H1 (cell line): ENCODE data around the gene KIF26A. TPM values are rescaled to one million over a fixed set of nuclear protein-coding genes. Genes with fewer than 3 reads are reported as not detected.

Experiments used
- CTCF ChIA-PET: fragments of 300-600 bp; sonication (Branson Sonifier 250); formaldehyde crosslinking; loops from one replicate; lab custom pipeline; 2021; ENCODE audit not compliant: partially characterized antibody; lab: Charles Lee
- POLR2A ChIA-PET: fragments of 300-600 bp; sonication (Branson Sonifier 250); formaldehyde crosslinking; loops from one replicate; lab custom pipeline; 2021; ENCODE audit warnings: inconsistent platforms; ENCODE audit not compliant: partially characterized antibody; lab: Charles Lee
- DNase-seq, 2 experiments: peaks; one replicate each; pipeline versions ENCODE4 v3.0.0 to v3.0.0-alpha.2; 2010 to 2022; ENCODE audit warnings: low spot score in 2 of 2, low read depth in 1 of 2, mixed read lengths in 1 of 2
- FAIRE-seq: peaks from 2 replicates; lab custom pipeline; 2011; peaks lifted over from hg19 to GRCh38; lab: Jason Lieb, UNC
- H2AFZ ChIP-seq: 2 replicates; pipeline ENCODE4 v1.8.1; 2012; ENCODE audit warnings: low read length, inconsistent platforms
- H2AK5ac ChIP-seq: 2 replicates; pipeline ENCODE4 v1.6.1; 2013; ENCODE audit warnings: low read depth, low read length
- H2BK120ac ChIP-seq: replicated peaks from 2 replicates; pipeline ENCODE3; 2013; ENCODE audit warnings: low read depth, low read length, inconsistent platforms
- H2BK12ac ChIP-seq: 2 replicates; pipeline ENCODE4 v1.6.1; 2013; ENCODE audit warnings: low read depth, low read length
- H2BK15ac ChIP-seq: 2 replicates; pipeline ENCODE4 v1.6.1; 2013; ENCODE audit warnings: low read length
- H2BK20ac ChIP-seq: 2 replicates; pipeline ENCODE4 v1.6.1; 2013; ENCODE audit warnings: low read length
- H2BK5ac ChIP-seq: 2 replicates; pipeline ENCODE4 v1.6.1; 2013; ENCODE audit warnings: low read depth, low read length
- H3K14ac ChIP-seq: 2 replicates; pipeline ENCODE4 v1.6.1; 2013; ENCODE audit warnings: inconsistent platforms; ENCODE audit not compliant: insufficient read length
- H3K18ac ChIP-seq: 2 replicates; pipeline ENCODE4 v1.6.1; 2013; ENCODE audit warnings: low read length; ENCODE audit errors: extremely low read depth
- H3K23ac ChIP-seq: 2 replicates; pipeline ENCODE4 v1.6.1; 2013; ENCODE audit warnings: inconsistent platforms; ENCODE audit not compliant: insufficient read length
- H3K23me2 ChIP-seq: 2 replicates; pipeline ENCODE4 v1.6.1; 2013; ENCODE audit warnings: low read depth, low read length
- H3K27ac ChIP-seq: 2 replicates; pipeline ENCODE4 v1.6.1; 2011; ENCODE audit warnings: low read depth, low read length, inconsistent platforms
- H3K27me3 ChIP-seq, 4 experiments: replicated peaks in 1 of 4; 1 replicate in 1 of 4; 2 replicates in 3 of 4; pipeline versions ENCODE4 v1.6.1 to v1.8.1; 2011 to 2013; ENCODE audit warnings: low read length in 3 of 4, mild to moderate bottlenecking in 3 of 4, inconsistent platforms in 2 of 4, mixed read lengths in 2 of 4, moderate library complexity in 1 of 4; ENCODE audit not compliant: control insufficient read depth in 3 of 4, insufficient read depth in 3 of 4; ENCODE audit errors: extremely low read depth in 1 of 4
- H3K36me3 ChIP-seq, 4 experiments: 2 replicates each; pipeline versions ENCODE4 v1.6.1 to v1.8.1; 2011 to 2013; ENCODE audit warnings: mild to moderate bottlenecking in 4 of 4, low read length in 3 of 4, moderate library complexity in 2 of 4, control low read depth in 1 of 4, inconsistent platforms in 1 of 4; ENCODE audit not compliant: insufficient read depth in 4 of 4, control insufficient read depth in 2 of 4
- H3K4ac ChIP-seq: replicated peaks from 2 replicates; pipeline ENCODE3; 2013; ENCODE audit warnings: low read length, low read depth, mixed read lengths, inconsistent platforms; ENCODE audit not compliant: insufficient read length
- H3K4me1 ChIP-seq, 4 experiments: replicated peaks in 1 of 4; 1 replicate in 1 of 4; 2 replicates in 3 of 4; pipeline versions ENCODE4 v1.6.1 to v1.8.1; 2011 to 2013; ENCODE audit warnings: low read length in 3 of 4, inconsistent platforms in 2 of 4, mixed read lengths in 1 of 4; ENCODE audit not compliant: insufficient read depth in 4 of 4, control insufficient read depth in 3 of 4
- H3K4me2 ChIP-seq, 2 experiments: 2 replicates each; pipeline versions ENCODE4 v1.6.1 to v1.8.1; 2011 to 2013; ENCODE audit warnings: low read depth in 2 of 2, low read length in 2 of 2, control low read depth in 1 of 2, inconsistent platforms in 1 of 2, mild to moderate bottlenecking in 1 of 2; ENCODE audit not compliant: insufficient read depth in 1 of 2
- H3K4me3 ChIP-seq, 4 experiments: fragments of 200-600, 300-600 bp in 1 of 4; sonication (generic), shearing (Covaris generic), sonication (Bioruptor Twin) in 1 of 4; 2 replicates each; pipeline versions ENCODE4 v1.5.1 to v1.8.1; 2011 to 2016; ENCODE audit warnings: low read length in 4 of 4, low read depth in 3 of 4, control low read depth in 2 of 4, inconsistent platforms in 2 of 4, mild to moderate bottlenecking in 2 of 4, mixed read lengths in 1 of 4, moderate library complexity in 1 of 4; ENCODE audit not compliant: insufficient read depth in 2 of 4; ENCODE audit errors: extremely low read depth in 1 of 4
- H3K56ac ChIP-seq: replicated peaks from 2 replicates; pipeline ENCODE3; 2013; ENCODE audit warnings: low read depth, mild to moderate bottlenecking, mixed read lengths, low read length, inconsistent platforms; ENCODE audit not compliant: insufficient read length
- H3K79me1 ChIP-seq: 2 replicates; pipeline ENCODE4 v1.6.1; 2013; ENCODE audit warnings: low read depth, low read length, control low read depth
- H3K79me2 ChIP-seq, 2 experiments: 2 replicates each; pipeline versions ENCODE4 v1.6.1 to v1.8.1; 2012 to 2013; ENCODE audit warnings: low read length in 2 of 2, mild to moderate bottlenecking in 2 of 2, inconsistent platforms in 1 of 2; ENCODE audit not compliant: insufficient read depth in 2 of 2, control insufficient read depth in 1 of 2
- H3K9ac ChIP-seq, 4 experiments: replicated peaks in 1 of 4; 1 replicate in 1 of 4; 2 replicates in 3 of 4; pipeline versions ENCODE4 v1.6.1 to v1.8.1; 2011 to 2013; ENCODE audit warnings: low read depth in 3 of 4, low read length in 3 of 4, control low read depth in 2 of 4, mild to moderate bottlenecking in 2 of 4, moderate library complexity in 2 of 4, inconsistent platforms in 1 of 4; ENCODE audit errors: extremely low read depth in 1 of 4
- H3K9me3 ChIP-seq, 2 experiments: 2 replicates each; pipeline versions ENCODE4 v1.6.1 to v1.8.1; 2012 to 2013; ENCODE audit warnings: mild to moderate bottlenecking in 2 of 2, moderate library complexity in 2 of 2, control low read depth in 1 of 2, inconsistent platforms in 1 of 2, low read depth in 1 of 2, low read length in 1 of 2, mixed read lengths in 1 of 2; ENCODE audit not compliant: insufficient read depth in 2 of 2
- H4K20me1 ChIP-seq, 2 experiments: replicated peaks in 1 of 2; 2 replicates each; pipeline versions ENCODE3 to v1.8.1; 2011 to 2013; ENCODE audit warnings: inconsistent platforms in 2 of 2, low read length in 2 of 2, mild to moderate bottlenecking in 1 of 2; ENCODE audit not compliant: insufficient read depth in 2 of 2, control insufficient read depth in 1 of 2
- H4K5ac ChIP-seq: 2 replicates; pipeline ENCODE4 v1.6.1; 2013; ENCODE audit warnings: low read length, low read depth, mixed read lengths, inconsistent platforms; ENCODE audit not compliant: insufficient read length
- H4K8ac ChIP-seq: 2 replicates; pipeline ENCODE4 v1.8.0; 2013; ENCODE audit warnings: mild to moderate bottlenecking, moderate library complexity, low read length, inconsistent platforms; ENCODE audit not compliant: insufficient read depth; ENCODE audit errors: extremely low read depth
- H4K91ac ChIP-seq: replicated peaks from 2 replicates; pipeline ENCODE3; 2013; ENCODE audit warnings: low read length, mixed read lengths, inconsistent platforms; ENCODE audit not compliant: insufficient read length
- WGBS, 2 experiments: shearing (Covaris generic) in 1 of 2; methylation state at CpG; one replicate each; pipeline versions ENCODE4 v1.1.6 to v1.1.7; 2013 to 2015; ENCODE audit warnings: low lambda C conversion rate in 2 of 2, mixed read lengths in 2 of 2, inconsistent platforms in 1 of 2, low coverage in 1 of 2, missing lambda C conversion rate in 1 of 2; ENCODE audit not compliant: insufficient replicate concordance in 2 of 2, insufficient coverage in 1 of 2, insufficient read length in 1 of 2; ENCODE audit errors: extremely low coverage in 1 of 2, missing lambda C conversion rate in 1 of 2; 5-methylcytosine and 5-hydroxymethylcytosine counted together
- polyA plus RNA-seq, 7 experiments: library from polyadenylated mRNA; depleted of rRNA in 3 of 7; stranded (reverse) in 5 of 7; unstranded in 2 of 7; fragments of >200 nt in 5 of 7; fragments of 200-250 nt in 2 of 7; gene quantifications; 1 replicate in 5 of 7; 2 replicates in 1 of 7; 4 replicates in 1 of 7; pipeline versions ENCODE4 v1.2.1 to v1.2.3, GENCODE V29; 2011 to 2013; ENCODE audit warnings: missing spikeins in 2 of 7, mixed read lengths in 2 of 7
- total RNA-seq: library from RNA; stranded (reverse); fragmentation: NEBNext Ultra II Directional; extraction: Animal tissue kit (Norgen Biotek cat#: 25700); gene quantifications from 2 replicates; pipeline ENCODE4 v1.2.1, GENCODE V29; 2021

KIF26A gene
- total and polyA plus RNA-seq, 2 of the 8 experiments (the other 6 are each of a cell fraction or from before 2014, with no cell fraction given) = 11.5 to 41.6 TPM

- Histone ChIP-seq H2AFZ (no peak overlapping the region), H3K9me3 (no peaks in the 10 kb centered on the region), H3K23me2 (no peaks in the 10 kb centered on the region), H3K36me3 (peaks cover 2 to 52% (median 6%) of the 10 kb centered on the region in 4 experiments; a peak in 5 of 8 replicates), H3K27me3 (no peaks in the 10 kb centered on the region), H4K5ac (no peak overlapping the region), H3K18ac (no peak overlapping the region), H2BK5ac (no peak overlapping the region), H2BK15ac (no peak overlapping the region), H3K4me2 (no peak overlapping the region), H2AK5ac (no peak overlapping the region), H2BK120ac (no peak overlapping the region), H3K79me2 (no peaks in the 10 kb centered on the region), H3K23ac (no peak overlapping the region), H2BK12ac (no peak overlapping the region), H3K4ac (no peak overlapping the region), H3K56ac (no peak overlapping the region), H3K79me1 (peaks cover 6% of the 10 kb centered on the region; the same call in 1 of the 2 replicates), H4K20me1 (peaks cover 0 to 8% of the 10 kb centered on the region in 2 experiments), H3K27ac (no peak overlapping the region), H2BK20ac (no peak overlapping the region), H3K9ac (no peak overlapping the region), H3K4me1 (peaks cover 0 to 7% (median 4%) of the 10 kb centered on the region in 4 experiments; a peak in 4 of 7 replicates), H4K91ac (no peak overlapping the region), H3K4me3 (no peak overlapping the region), H3K14ac (no peak overlapping the region), H4K8ac (no peak overlapping the region)
- DNase-seq (no peak), FAIRE-seq (no peak)
- ChIA-PET CTCF (no interaction called here), POLR2A (no interaction called here)
- WGBS, 2 experiments = 95% methylated on average over 18 of the region's 25 CpGs; no CpG with 5 or more reads in 1 of the 2 experiments
Observed at GRCh38 chr14:104176611-104177010, 38.2 kb downstream of the KIF26A start.
